Stimulated activated CD4-positive, alpha-beta T cell treated with anti-CD3 and anti-CD28 coated beads, Interleukin-2, amount 100 ng/mL, for 4 hours (primary cell): ENCODE results near the gene BLTP3B.

Source experiments
- DNase-seq: peaks from one replicate; pipeline ENCODE4 v3.0.0-alpha.2; 2020; ENCODE audit warnings: low read depth

BLTP3B gene

GRCh38 chr12:100164153-100164704 is 21.6 kb upstream of the BLTP3B start:
- DNase-seq, result no peak

- DNase-seq, result peak; percentile 53
Measured at GRCh38 chr12:100163416-100164152, 20.9 kb upstream of the BLTP3B start.

GRCh38 chr12:100159391-100160104 is 16.9 kb upstream of the BLTP3B start:
- DNase-seq, result no peak

GRCh38 chr12:100158535-100158934 is 15.9 kb upstream of the BLTP3B start:
- DNase-seq, result no peak

- DNase-seq, result no peak
Measured at GRCh38 chr12:100157427-100157821, 14.8 kb upstream of the BLTP3B start.

- no peak for DNase-seq
Measured at GRCh38 chr12:100156731-100157426, 14.2 kb upstream of the BLTP3B start.

GRCh38 chr12:100154474-100155247 is 12.0 kb upstream of the BLTP3B start:
- peak; percentile 54 for DNase-seq

- no peak for DNase-seq
Measured at GRCh38 chr12:100153131-100153530, 10.5 kb upstream of the BLTP3B start.

- DNase-seq, result no peak
Measured at GRCh38 chr12:100151769-100152168, 9.1 kb upstream of the BLTP3B start.

GRCh38 chr12:100146252-100146651 is 3.6 kb upstream of the BLTP3B start:
- no peak for DNase-seq

- DNase-seq, result no peak
Measured at GRCh38 chr12:100145643-100146042, 3.0 kb upstream of the BLTP3B start.

GRCh38 chr12:100141998-100142850 is 450 bp downstream of the BLTP3B start:
- DNase-seq, result no peak

GRCh38 chr12:100141666-100141997 is 1.0 kb downstream of the BLTP3B start:
- no peak for DNase-seq

GRCh38 chr12:100138803-100139098 is 3.9 kb downstream of the BLTP3B start:
- DNase-seq, result no peak

GRCh38 chr12:100138048-100138802 is 4.4 kb downstream of the BLTP3B start:
- no peak for DNase-seq

GRCh38 chr12:100133200-100133599 is 9.5 kb downstream of the BLTP3B start:
- no peak for DNase-seq

GRCh38 chr12:100128512-100128908 is 14.2 kb downstream of the BLTP3B start:
- no peak for DNase-seq

- DNase-seq, result no peak
Measured at GRCh38 chr12:100127766-100128511, 14.7 kb downstream of the BLTP3B start.

GRCh38 chr12:100123316-100124095 is 19.2 kb downstream of the BLTP3B start:
- DNase-seq, result no peak
